Epidermal melanocyte (primary cell): ENCODE results near the gene ARRDC2.
A peak's percentile ranks its signal among the peaks of the same experiment; 100 is the strongest.

Experiments
- DNase-seq: peaks from one replicate; pipeline ENCODE4 v3.0.0; 2011; ENCODE audit warnings: low spot score; ENCODE audit not compliant: insufficient read length

Gene ARRDC2

DNA sequence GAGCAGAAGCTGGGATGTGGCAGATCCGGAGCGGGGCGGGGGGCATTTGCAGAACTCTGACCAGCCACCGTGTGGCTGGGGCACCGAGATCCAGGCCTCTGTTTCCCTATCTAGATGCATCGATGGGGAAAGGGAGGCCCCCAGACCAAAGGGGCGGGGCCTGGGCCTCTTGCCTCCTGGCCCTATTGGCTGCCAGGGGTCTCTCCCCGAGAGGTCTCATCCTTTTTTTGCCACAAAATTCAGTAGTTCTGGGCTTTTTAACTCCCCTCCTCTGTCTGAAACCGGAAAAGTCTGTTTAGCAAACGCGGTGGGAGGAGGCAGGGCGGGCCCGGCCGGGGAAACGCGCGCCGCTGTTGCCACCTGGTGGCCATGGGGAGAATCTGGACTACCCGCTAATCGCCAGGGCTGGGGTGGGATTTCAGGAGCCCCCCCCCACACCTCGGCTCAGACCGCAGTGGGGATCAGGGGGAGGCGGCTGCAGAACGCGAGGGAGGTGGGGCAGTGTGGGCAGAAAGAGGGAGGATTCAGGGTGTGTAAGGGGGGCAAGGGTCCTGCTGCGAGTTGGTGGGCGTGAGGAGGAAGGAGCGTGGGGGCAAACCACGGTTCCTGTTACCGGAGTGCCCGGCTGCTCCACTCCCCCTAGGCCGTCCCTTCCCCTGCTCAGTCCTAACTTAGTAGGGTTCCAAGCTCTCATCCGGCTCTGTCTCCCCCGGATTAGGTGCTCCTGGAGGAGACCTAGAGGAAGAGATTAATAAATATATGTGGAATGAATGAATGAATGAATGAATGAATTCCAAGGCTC lies 50.4 kb downstream of the ARRDC2 start:
- DNase-seq, result peak; percentile 73

DNA sequence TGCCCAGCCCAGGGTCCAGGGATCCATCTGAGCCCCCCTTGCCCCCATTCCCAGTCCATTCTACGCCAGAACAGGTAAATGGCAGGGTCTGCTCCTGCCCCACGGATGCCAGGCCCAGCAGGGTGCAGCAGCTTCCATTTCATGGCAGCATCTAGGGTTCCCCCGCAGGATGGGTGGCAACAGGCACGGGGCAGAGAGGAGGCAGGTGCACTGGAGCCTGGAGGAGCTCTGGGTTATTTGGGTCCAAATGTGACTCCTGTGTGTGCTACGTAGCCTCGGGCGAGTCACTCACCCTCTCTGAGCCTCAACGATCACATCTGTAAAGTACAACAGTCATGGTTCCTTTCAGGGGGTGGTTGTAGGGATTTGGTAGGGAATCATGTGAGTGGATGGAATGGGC lies 51.3 kb downstream of the ARRDC2 start:
- no peak for DNase-seq

DNA sequence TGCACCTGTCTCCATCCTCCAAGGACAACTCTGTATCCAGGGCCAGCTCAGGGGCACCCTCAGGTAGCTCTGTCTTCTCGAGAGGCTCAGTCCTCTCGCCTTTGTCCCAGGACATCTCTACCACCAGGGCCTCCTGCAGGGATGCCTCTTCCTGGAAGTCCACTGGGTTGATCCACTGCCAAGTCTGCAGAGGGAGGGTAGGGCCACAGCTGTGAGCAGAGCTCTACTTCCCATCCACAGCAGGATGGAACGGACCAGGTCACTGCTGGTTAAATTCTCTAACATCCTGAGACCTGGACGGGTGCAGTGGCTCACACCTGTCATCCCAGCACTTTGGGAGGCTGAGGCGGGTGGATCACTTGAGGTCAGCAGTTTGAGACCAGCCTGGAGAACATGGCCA lies 51.9 kb downstream of the ARRDC2 start:
- DNase-seq, result no peak

DNA sequence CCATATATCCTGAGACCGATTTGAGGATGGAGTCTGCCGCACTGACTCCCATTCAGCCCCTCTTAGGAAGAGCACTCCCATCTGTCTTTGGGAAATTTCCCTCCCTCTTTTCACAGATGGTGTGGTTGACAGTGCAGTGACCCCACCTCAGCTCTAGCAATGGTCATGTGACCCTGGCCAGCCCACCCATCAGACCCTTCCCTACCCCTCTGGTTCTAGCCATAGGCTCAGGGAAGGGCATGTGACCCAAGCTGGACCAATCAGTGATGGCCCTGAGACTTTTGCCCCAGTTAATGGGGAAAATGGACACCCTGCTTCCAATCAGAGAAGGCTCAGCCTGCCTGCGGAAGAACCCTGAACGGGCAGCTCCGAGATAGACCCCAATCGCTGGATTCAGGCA lies 52.5 kb downstream of the ARRDC2 start:
- no peak for DNase-seq

DNA sequence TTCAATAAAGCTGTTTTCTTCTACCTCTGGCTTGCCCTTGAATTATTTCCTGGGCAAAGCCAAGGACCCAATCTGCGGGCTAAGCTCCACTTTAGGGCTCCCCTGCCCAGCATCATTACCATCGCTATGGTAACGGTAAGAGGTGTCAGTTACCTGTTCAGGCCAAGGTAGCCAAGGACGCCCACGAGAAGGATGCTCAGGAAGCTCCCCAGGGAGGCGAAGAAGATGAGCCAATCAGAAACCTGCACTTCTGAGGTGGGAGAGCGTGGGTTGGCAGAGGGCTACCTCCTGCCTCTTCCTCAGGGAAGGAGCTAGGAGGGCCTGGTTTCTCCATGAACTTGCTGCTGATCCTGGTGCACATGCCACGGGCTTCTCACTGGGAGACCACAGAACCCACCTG lies 54.1 kb downstream of the ARRDC2 start:
- no peak for DNase-seq

DNA sequence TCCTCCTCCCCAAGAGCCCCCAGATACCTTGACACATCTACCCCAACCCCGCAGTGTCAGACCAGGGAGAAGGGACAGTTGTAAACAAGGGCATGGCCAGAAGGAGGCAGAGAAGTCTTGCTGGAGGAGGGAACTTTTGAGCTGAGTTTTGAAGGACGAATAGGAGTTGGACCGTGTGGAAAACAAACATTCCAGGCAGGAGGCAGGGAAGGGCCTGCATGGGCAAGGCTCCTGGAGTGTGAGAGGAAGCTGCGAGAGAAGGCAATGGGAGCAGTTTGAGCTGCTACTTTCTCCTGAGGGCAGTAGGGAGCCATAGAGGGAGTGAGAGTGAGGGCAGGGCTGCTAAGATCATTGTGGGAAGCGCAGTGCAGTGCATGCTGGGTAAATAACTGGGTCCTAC lies 55.5 kb downstream of the ARRDC2 start:
- no peak for DNase-seq
